HS-5 (cell line): ENCODE data around the gene FAM184B.

Experiments used
- DNase-seq: peaks from one replicate; pipeline ENCODE4 v3.0.0-alpha.2; 2012; ENCODE audit warnings: low read depth

The FAM184B gene

DNA sequence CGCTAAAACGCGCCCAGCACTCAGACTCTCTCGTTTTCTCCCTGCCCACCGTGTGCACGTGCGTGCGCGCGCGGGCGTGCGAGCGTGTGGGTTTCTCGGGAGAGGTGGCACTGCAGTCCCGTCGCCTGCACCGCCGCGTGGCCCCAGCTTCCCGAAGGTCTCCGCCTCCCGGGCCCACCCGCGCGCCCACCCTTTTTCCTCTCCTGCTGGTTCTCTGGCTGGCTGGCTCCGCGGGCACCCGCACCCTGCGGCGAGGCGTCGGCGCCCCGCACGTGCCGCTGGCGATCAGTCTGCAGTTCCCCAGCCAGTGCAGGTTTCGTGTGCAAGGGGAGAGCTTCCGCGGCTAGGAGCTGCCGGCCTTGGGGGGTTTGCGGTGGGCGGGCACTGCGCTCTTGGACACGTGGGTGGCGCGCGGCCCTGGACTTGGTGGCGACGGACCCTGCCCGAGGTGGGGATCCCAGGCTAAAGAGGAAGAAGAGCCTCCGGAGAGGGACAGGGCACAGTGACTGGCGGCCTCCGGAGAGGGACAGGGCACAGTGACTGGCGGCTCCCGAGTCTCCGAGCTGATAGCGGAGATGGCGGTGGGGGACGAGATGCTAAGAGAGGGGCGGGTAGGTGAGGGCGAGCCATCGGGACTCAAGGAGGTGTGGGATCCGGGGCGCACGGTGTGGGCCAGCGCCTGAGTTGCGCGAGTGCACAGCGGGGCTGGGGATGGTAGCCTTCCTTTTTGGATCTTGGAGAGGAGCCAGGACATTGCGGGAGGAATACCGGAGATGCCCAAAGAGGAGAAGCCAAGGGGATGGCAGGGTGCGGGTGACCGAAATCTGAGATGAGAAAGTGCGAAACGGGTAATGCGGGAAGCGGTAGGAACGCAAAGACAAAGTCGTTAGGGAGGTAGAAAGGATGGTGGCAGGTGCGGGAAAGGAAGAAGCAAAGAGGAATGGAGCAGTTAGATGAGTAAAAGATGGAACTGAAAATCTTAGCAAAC lies at the start of gene FAM184B:
TSS of gene FAM184B (minus strand) at position 322 of the 988 bp plus-strand sequence. CDS start 322 bp downstream, outside the sequence.
- no peak for DNase-seq

- DNase-seq = no peak
Measured at GRCh38 chr4:17823871-17824669, 42.6 kb upstream of the FAM184B start.

DNA sequence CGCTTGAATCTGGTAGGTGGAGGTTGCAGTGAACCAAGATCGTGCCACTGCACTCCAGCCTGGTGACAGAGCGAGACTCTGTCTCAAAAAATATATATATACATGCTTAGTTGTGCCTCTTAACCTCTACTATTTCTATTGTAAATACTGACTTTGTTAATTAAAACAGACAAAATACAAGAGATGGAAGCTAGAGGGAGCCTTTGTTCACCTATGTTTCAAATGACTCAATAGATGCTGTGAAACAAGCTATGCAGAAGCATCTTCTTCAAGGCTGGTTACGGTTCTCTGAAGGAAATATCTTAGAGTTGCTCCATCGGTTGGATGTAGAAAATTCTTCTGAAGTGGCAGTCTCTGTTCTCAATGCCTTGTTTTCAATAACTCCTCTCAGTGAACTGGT lies 35.6 kb upstream of the FAM184B start:
- no peak for DNase-seq

DNA sequence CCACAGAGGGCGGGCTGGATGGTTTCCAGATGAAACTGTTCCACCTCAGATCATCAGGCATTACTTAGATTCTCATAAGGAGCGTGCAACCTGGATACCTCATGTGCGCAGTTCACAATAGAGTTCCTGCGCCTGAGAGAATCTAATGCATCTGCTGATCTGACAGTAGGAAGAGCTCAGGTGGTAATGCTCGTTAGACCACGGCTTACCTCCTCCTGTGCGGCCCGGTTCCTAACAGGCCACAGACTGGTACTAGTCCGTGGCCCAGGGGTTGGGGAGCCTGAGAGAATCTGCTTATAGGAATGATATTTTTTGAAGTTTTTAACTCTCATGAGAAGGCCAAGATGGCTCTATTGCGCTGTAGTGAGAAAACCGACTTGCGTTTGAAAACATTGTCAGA lies 34.7 kb upstream of the FAM184B start:
- no peak for DNase-seq

DNA sequence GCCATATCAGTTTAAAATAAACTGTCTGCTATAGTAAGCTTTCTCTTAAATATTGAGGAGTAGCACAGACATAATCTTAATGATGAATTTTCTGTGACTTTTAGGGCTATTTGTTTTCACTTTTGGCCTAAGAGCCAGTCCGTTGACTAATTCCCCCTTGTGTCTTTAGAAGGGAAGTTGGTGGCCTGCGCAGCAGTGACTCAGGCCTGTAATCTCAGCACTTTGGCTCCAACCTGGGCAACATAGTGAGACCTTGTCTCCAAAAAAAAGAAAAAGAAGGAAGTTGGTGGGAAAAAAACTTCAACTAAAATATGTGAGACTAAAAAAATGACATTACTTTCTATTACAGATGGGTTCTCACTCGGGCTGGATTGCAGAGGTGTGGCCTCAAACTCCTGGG lies 32.7 kb upstream of the FAM184B start:
- DNase-seq = no peak

DNA sequence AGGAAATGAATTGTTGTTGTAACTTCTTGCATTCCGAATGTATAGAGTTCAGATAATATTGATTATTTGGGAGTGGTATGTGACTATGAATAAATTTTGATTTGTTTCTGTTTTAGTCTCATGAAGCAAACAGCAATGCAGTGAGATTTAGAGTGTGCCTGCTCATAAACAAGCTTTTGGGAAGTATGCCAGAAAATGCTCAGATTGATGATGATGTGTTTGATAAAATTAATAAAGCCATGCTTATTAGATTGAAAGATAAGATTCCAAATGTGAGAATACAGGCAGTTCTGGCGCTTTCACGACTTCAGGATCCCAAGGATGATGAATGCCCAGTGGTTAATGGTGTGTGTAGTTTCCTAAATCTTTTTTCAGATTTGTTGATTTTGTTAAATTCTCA lies 31.4 kb upstream of the FAM184B start:
- DNase-seq = no peak

- DNase-seq = no peak
Measured at GRCh38 chr4:17812125-17812524, 30.7 kb upstream of the FAM184B start.

DNA sequence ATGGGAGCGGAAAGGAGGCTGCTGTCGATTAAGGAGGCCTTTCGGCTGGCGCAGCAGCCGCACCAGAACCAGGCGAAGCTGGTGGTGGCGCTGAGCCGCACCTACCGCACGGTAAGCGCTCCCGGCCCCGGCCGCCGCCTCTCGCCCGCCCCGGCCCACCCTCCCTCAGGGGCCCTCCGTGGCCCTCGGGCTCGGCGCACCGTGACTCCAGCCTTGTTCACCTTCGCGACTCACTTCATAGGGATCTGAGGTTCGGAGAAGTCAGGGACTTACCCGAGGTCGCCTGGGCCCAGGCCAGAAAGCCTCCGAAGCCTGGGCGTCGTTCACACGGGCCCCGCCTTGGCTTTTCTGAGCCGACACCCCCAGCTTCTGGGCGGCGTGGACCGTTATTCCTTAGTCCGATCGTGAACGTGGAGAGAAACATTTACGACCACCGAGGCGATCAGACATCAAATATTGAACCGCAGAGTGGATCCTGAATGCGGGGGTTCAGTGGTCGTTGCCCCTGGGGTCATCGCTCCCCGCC lies 29.7 kb upstream of the FAM184B start:
- DNase-seq = no peak

DNA sequence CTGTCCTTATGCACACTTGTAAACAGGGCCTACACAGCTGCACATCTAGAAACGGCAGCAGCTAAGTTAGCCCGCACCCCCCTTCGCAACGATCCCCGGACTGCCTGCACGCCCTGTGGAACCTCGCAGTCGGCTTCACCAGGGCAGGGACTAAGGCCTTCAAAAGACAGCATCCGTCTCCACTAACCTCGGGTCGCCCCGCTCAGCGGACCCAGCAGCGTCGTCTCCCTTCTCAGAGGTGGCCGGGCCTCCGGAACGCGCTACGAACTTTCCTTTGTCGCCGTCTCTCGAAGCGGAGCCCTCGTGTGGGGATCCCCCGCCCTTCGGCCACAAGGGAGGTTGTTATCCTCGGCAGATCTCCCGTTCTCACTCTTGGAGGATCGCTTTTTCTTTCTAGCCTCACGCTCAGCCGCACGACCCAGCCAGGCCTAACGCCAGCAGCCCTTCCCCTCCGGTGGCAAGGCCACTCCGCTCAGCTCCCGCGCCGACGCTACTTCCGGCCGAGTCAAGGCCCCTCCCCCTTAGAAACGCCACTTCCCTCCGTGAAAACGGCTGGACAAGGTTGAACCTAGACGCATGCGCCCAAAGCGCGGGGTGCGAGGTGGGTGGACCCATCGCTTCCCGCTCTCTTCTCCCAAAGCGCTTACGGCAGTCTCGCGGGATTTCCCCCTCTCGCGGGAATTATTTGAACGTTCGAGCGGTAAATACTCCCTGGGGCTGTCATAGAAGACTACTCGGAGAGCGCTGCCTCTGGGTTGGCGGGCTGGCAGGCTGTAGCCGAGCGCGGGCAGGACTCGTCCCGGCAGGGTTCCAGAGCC lies 29.0 kb upstream of the FAM184B start, which contains the start of the genes DCAF16 and NCAPG:
TSS of gene DCAF16 (minus strand) at position 498 of the 818 bp plus-strand sequence. CDS start 6,616 bp downstream, outside the sequence.
TSS of gene NCAPG (plus strand) at position 720 of the 818 bp plus-strand sequence. CDS start 99 bp downstream, outside the sequence.
- peak; percentile 94 for DNase-seq

GRCh38 chr4:17809667-17810066 lies 28.2 kb upstream of the FAM184B start:
- no peak for DNase-seq

- no peak for DNase-seq
Measured at GRCh38 chr4:17807446-17807845, 26.0 kb upstream of the FAM184B start.

- no peak for DNase-seq
Measured at GRCh38 chr4:17805580-17806155, 24.2 kb upstream of the FAM184B start.

GRCh38 chr4:17797808-17798207 lies 16.4 kb upstream of the FAM184B start:
- no peak for DNase-seq

DNA sequence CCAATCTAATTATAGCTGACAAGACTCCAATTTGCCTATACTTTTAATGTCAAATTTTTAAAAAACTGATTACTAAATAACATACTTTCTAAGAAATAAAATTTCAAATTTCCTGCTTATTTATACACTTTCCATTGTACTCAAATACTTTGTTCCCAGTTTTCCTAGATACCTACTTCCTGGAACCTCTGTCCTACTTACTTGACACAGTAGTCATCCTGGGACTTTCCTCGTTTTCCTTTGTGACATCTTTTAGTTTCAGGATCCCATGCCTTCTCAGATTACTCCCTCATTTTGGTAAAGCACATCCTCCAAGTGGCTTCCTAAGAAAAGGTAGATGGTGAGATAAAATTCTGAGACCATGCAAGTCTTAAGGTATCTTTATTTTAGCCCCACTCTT lies 13.3 kb upstream of the FAM184B start:
- DNase-seq = no peak

DNA sequence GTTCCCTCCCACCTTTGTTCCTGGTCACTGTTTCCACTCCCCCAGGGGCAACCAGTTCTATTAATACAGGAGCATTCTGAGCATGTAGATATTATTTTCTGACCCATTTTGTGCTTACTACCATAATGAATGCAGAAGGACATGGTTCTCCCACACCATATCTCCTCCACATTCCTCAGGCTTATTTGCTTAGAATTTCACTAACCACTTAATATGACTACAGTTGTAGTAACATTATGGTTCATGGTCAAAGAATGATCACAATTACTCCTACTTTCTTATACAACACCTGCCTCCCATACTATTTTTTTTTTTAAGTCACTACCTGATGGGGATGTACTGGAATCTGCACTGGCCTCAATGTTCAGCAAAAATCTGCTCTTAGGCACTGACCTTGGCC lies 7.5 kb upstream of the FAM184B start:
- no peak for DNase-seq

GRCh38 chr4:17787315-17787714 lies 5.9 kb upstream of the FAM184B start:
- no peak for DNase-seq

DNA sequence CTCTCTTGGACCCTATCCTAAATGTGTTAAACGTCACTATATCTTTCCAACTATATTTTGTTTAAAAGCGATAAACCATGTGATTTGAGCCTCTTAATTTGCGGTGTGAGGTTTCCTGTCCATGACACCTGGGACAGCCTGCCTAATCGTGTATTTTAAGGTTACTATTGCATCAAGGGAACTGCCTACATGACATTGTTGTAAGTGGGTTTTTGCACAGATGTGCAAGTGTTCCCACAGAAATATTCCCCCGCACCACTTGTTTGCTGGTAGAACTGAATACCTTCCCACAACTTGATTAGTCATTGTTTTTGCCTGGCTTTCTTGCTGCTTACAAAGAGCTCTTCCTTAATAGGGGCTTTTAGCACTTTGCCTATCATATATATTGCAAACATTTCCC lies 5.1 kb upstream of the FAM184B start:
- DNase-seq = no peak

DNA sequence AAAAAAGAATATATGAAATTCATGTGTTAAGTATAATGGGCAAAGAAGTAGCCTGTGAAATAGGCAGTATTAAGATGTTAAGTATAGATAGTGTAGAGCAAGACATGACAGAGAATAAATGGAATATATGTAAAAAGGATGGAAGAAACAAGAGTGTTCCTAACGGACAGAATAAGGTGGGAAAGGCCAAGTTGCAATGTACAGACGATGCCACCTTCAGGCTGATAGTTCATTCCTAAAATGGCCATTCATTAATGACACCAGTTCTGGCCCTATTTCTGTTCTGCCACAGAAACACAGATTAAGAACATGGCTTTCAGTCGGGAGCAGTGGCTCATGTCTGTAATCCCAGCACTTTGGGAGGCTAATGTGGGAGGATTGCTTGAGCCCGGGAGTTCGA lies 4.4 kb upstream of the FAM184B start:
- DNase-seq = no peak

DNA sequence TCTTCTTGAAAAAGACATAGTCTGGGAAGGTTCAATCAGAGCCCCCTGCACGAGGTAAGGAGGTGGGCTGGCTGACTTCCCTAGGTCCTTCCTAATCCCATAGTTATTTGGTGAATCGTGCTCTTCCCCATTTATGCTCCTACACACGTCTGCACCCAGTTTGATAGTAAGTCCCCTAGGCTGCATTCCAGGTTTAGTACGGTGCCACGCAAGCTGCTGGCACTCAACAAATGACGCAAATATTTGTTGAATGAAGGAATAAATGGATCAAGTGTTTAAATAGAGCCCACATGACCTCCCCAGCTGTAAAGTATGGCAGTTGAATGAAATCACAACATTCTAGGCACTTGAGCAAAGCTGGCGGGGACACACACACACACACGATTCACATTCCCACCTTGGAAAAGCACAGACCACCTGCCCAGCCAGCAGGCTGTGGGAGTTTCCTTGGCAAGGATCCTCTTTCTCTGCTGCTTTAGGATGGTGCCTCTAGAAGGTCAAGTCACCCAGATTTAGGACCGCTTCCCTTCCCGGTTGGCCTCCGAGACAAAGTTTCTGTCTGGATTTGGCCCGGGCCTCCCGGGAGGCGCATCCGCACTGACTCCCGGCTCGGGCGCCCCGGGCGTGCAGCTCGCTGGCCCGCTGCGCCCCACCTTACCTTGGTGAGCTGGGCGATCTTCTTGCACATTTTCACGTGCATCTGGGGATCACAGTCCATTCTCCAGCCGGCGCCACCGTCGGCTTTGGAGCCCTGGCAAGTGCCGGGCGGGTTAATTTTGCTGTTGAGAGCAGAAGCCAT lies 721 bp downstream of the FAM184B start:
- no peak for DNase-seq

GRCh38 chr4:17778431-17778830 lies 3.0 kb downstream of the FAM184B start:
- no peak for DNase-seq
